RPMI8226 (cell line): Measurements from ENCODE around the gene DBP.
"Not testable (repeated sequence)": the region's sequence is repeated elsewhere in the genome, so short reads cannot be mapped to it uniquely, and the experiment has no call there.

Source experiments
- DNase-seq: peaks from one replicate; pipeline ENCODE4 v3.0.0-alpha.2; 2015

The DBP gene, protein sequence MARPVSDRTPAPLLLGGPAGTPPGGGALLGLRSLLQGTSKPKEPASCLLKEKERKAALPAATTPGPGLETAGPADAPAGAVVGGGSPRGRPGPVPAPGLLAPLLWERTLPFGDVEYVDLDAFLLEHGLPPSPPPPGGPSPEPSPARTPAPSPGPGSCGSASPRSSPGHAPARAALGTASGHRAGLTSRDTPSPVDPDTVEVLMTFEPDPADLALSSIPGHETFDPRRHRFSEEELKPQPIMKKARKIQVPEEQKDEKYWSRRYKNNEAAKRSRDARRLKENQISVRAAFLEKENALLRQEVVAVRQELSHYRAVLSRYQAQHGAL

GRCh38 chr19:48636859-48637448, at the start of gene DBP:
Gene DBP, minus strand, starts transcription at chr19:48637379. Its CDS starts 385 bp downstream, at chr19:48636994.
- DNase-seq: peak; percentile 56

GRCh38 chr19:48686637-48687036, 49.5 kb upstream of the DBP start:
- not testable (repeated sequence) for DNase-seq

DNA sequence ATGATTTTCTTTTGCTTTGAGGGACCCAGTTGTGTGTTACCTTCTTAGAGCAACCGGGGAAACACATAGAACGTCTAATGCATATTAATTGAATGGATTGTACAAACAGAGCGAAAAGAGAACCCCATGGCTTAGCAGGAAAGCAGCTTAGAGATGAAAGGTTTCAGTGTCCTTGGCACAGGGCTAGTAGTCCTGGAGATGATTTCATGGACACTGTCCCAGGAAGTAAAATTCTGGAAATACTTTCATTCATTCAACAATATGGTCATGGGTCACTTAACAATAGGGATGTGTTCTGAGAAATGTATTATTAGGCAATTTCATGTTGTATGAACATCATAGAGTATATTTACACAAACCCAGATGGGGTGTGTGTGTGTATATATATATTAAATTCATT, 48.9 kb upstream of the DBP start:
- no peak for DNase-seq

GRCh38 chr19:48685583-48685982, 48.4 kb upstream of the DBP start:
- DNase-seq: no peak

DNA sequence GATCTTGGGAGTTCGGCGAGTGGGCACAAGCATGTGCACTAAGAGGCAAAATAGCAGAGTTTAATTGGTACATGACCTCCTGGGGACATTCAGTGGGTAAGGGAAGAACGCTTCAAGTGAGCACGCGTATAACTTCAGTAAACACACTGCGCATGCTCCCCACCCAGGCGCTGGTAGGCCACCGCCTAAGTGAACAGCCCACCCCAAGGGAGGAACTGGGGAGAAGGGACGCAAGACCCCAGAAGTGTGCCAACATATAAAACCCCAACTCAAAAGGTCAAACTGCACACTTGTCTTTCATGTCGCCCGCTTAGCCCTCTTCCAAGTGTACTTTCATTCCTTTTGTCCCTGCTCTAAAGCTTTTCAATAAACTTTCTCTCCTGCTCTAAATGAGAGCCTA, 46.2 kb upstream of the DBP start:
- no peak for DNase-seq

DNA sequence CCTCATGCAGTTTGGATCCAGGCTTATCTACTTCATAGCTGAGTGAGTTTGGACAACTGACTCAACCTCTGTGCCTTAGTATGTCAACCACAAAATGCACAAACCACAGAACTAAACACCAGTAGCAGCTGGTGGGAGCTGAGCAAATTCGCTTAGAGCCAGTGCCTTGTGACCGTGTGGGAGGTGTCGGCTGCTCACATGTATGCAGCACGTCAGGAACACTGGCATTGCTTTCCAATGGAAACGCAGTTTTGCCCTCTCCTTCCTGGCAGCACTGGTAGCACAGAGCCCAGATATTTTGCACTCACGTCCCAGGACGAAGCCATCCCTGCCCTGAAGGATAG, 43.9 kb upstream of the DBP start:
- no peak for DNase-seq

GRCh38 chr19:48680436-48681126, 43.4 kb upstream of the DBP start:
- no peak for DNase-seq

GRCh38 chr19:48680006-48680405, 42.8 kb upstream of the DBP start:
- not testable (repeated sequence) for DNase-seq

DNA sequence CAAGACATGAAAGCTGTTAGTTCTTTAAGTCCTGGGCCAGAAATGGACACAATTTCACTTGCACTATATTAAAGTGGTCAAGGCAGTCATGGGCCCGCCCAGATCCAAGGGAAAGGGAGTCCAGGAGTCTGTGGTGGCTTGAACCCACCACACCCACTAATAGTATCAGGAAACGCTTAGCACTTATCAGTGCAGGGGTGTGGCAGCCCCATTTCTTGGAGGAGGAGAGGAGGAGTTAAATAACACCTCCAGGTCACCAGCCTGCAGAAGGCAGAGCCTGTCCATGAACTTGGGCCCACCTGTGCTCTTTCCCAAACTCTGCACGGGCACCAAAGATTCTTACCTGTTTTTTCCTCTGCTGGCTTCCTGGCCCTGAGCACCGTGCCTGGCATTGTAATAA, 41.0 kb upstream of the DBP start:
- no peak for DNase-seq

DNA sequence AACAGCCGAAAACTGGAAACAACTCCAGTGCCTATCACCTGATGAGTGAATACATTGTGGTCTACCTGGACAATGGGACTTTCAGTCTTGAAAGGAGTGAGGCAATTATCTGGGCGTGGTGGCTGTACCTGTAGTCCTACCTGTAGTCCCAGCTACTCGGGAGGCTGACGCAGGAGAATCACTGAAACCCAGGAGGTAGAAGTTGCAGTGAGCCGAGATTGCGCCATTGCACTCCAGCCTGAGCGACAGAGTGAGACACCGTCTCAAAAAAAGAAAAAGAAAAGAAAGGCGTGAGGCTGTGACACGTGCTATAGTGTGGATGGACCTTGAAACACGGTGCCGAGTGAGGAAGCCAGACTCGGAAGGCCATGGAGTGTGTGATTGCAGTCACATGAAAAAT, 39.7 kb upstream of the DBP start:
- no peak for DNase-seq

DNA sequence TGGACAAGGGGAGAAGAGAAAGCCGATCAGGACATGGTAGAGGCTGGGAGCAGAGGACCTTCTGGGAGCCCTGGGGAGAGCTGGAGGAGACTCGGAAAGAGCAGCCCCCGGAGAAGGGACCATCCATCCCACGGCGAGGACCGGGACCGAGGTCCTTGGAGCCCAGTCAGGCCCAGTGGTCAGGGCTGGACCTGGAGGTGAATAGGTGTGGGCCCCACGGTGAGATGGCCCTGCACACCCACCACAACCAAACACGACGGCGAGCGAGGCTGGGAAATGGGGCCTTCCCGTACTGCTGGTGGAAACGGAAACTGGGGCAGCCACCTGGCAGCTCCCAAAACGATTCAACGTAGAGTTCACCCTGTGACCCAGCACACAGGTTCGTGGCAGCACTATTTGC, 39.3 kb upstream of the DBP start:
- DNase-seq: no peak

DNA sequence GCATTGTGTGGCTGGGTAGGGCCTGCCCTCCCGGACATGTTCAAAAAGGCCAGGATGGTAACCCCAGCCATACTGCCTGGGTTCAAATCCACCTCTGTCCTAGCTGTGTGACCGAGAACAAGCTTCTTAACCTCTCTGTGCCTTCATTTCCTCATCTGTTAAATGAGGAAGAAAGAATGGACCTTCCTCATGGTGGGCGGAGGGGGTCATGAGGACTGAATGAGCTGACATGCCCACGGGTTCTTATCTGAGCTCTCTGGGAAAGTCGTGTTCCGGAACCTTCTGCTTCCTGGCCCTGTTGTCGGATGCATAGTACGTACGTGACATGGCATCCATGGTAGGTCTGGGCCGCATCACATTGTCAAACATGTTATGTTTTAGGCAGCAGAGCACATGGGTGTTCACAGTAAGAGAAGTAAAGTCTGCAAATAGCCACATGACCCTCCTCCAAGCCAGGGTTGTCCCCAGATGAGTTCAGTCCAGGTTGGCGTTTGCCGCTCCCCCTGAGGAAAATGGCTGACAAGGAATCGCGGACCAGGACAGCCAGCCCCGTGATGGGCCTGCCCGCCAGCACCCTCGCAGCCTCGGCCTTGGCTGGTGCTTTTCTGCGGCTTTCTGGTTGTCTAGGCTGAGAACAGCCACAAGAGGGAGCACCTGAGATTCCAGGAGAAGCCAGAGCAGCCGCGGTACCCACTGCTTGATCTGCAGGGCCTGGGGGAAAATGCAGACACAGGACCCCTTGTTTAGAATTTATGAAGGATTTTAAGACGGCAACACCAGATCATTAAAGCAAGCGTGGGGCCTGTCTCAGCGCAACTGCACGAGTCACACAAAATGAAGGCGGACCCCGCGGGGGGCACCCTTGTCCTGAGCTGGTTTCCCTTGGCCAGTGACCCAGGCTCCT, 38.0 kb upstream of the DBP start:
- peak; percentile 76 for DNase-seq

DNA sequence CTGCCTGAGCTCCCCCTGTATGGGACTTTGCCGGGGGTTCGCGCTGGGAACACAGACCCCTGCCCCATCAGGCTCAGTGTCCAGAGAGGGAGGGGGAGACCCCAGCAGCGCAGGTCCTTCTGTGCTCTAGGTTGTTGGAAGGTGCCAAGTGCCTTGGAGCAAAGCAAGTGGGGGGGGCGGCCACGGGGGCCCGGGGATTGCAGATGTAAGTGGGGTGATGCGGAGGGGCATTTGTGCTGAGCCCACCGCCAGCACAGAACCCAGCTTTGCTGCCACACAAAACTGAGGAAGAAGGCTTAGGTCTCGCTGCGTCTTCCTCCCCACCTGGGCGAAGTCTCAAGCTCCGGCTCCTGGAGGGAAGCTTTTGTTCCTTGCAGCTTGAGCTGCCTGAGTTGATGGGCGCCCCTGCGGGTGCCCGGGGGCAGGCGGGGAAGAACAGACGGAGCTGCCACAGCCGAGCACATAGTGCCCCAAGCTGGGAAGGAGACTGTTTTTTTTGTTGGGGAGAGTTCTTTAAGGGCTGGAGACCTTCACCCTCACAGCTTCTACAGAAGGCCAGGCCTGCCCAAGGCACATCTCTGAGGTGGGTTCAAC, 37.1 kb upstream of the DBP start:
- no peak for DNase-seq

DNA sequence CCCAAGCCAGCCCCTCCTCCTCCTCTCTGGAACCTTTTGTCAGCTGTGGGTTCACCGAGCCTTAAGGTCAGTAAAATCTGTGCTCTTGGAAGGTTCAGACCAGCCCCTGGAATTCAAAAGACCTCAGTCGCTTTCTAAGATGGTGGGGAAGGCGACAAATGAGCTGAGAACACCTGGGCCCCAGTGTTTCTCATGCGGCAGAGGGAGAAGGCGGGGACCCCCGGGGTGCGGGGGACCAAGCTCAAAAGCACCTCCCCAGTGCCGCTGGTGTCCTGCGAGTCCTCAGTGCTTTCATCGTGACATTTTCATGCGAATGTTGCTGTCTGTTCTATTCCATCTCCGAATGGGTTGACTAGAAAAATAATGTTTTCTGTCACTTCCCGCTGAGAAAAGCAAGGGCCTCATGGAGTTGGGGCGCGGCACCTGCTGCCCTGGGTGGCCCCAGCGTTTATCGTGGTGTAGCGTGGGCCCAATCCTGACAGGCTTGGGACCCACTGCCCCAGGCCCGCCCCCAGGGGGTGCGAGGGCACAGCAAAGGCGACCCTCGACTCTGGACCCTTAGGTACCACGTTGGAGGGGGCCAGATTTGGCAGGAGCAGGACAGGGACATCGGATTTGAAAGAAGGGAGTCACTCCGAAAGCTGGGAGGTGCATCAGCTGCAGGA, 36.4 kb upstream of the DBP start:
- no peak for DNase-seq

GRCh38 chr19:48672994-48673393, 35.8 kb upstream of the DBP start, which contains the start of gene NTN5:
Gene NTN5, minus strand, starts transcription at chr19:48673017. Its CDS starts 2,031 bp downstream, at chr19:48670986.
- no peak for DNase-seq

GRCh38 chr19:48671446-48671995, 34.3 kb upstream of the DBP start:
- DNase-seq: no peak

DNA sequence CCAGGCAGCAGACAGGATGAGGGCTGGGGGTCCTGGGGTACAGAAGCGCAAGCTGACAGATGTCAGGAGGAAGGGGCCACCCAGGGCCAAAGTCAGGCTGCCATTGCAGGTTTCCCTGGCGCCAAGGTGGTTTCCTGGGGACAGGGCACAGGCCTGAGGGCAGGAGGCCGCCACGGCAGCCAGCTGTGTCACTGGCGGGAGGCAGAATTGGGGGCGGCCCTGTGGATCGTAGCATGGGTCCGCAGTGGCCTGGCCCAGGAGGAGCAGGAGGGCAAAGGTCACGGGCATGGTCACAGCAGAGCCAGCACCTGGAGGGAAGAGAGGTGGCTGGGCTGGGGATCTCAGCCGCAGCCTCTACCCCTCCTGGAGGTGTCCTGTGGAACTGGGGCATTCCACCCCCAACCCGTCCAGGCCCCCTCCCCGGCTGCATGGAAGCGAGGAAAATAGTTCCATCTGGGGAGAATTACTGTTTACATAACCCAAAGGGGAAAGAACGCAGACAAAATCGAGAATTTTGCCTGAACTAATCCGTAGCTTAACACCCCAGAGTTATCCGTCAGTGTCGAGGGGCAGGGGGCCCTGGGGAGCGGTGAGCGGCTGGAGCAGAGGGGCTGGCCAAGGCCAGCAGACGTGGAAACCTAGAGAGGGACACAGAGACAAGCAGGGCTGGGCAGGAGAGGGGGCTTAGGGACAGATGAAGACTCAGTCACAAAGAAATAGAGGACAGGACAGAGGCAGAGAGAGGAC, 33.7 kb upstream of the DBP start:
- no peak for DNase-seq

- no peak for DNase-seq
These were observed 32.9 kb upstream of the DBP start for GRCh38 chr19:48669903-48670668.

GRCh38 chr19:48668761-48669160, 31.6 kb upstream of the DBP start:
- no peak for DNase-seq

GRCh38 chr19:48668332-48668731, 31.2 kb upstream of the DBP start:
- no peak for DNase-seq
